Stimulated activated CD8-positive, alpha-beta memory T cell treated with anti-CD3 and anti-CD28 coated beads, Interleukin-7, amount 100 ng/mL, for 1 hour (primary cell): ENCODE data around the gene SLC9A3.
"Not testable (repeated sequence)": the region's sequence is repeated elsewhere in the genome, so short reads cannot be mapped to it uniquely, and the experiment has no call there.

Experiments
- DNase-seq, 2 donors: peaks; one replicate each; pipeline ENCODE4 v3.0.0-alpha.2; 2020; ENCODE audit warnings: low read depth in 2 of 2

The SLC9A3 gene

DNA sequence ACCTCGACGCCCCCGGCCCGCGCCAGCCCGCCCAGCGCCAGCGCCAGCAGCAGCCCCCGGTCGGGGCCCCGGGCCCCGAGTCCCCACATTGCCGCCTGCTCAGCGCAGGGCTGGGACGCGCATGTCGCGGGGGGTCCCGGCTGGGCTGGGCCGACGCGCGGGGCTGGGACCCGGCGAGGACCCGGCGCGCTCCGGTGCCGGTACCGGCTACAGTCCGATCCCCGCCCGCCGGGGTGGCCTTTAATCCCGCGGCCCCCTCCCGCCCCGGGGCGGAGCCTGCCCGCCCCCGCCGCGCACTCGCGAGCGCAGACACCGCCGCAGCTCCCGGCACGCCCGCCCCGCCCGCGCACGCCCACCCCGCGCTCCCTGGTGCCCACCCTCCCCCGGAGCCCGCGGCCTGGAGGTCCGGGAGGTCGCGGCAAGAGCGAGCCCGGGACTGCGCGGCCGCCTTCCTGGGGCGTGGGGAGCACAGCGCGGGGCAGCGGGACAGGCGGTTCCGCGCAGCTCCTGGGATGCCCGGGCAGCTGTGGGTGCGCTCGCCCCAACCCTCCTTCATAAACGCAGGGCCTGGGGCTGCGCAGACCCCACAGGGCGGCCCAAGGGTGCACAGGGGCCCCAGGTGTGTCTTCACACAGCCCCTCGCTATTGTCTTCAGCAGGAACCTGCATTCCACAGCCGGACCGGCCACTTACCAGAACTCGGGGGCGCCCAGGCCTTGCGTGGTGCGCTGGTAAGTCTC, at the start of gene SLC9A3:
TSS of gene SLC9A3 (minus strand) at position 216 of the 739 bp plus-strand sequence.
- DNase-seq = no peak

DNA sequence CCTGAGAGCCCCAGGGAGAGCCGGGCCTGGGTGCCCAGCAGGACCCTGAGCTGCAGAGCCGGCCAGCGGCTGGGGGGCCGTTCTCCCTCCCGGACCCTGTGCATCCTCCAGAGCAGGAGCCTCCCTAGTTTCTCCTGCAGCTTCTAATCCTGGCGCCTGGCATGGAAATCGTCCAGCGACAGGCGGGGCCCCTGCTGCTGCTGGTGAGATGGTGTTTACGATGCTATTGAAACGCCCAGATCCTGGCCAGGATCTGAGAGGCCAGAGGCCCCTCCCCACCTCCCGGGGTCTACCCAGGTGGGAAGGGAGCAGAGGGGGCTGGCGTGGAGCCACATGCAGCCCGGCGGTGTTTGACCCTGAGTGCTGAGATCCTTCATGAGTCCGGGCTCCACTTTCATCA, 49.7 kb upstream of the SLC9A3 start:
- no peak for DNase-seq

DNA sequence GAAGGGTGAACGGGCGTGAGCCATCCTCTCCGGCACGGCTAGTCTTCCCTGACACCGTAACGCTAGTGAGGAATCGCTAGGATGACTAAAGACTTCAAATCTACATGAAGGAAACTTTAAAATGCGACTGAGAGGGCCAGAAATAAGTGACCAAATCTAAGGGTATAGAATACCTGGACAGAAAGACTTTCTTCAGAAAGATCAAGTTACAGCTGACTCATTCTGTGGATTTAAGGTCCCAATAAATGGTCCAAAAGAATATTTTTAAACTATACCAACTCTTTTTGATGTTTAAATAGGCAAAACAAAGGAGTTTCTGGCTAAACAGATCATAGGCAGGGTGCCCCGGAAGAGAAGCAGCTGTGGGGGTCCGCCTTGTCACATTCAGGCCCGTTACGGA, 49.0 kb upstream of the SLC9A3 start:
- no peak for DNase-seq

DNA sequence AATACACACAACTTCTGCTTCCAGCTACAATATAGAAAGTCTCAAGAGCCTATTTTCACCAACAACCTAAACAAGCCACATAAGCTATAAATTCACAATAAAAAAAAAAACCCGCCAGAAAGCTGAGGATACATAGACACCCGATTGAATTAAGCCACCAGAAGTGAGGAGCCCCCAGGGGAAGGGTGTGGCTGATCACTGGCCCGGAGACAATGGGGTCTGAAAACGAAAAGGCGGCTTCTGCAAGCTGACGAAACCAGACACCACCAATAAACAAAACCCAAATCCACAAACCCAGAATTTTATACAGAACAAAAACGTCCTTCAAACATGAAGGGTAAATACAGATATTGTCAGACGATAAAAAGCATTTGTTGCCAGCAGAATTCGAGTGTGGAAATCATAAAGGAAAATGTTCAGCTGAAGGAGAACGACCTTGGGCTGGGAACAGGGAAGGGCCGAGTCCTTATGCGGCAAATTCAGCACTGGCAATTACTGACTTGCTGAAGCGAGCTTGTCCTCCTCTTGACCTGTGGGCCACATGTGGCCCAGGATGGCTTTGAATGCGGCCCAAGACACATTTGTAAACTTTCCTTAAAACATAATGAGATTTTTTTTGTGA, 48.3 kb upstream of the SLC9A3 start:
- DNase-seq = no peak

DNA sequence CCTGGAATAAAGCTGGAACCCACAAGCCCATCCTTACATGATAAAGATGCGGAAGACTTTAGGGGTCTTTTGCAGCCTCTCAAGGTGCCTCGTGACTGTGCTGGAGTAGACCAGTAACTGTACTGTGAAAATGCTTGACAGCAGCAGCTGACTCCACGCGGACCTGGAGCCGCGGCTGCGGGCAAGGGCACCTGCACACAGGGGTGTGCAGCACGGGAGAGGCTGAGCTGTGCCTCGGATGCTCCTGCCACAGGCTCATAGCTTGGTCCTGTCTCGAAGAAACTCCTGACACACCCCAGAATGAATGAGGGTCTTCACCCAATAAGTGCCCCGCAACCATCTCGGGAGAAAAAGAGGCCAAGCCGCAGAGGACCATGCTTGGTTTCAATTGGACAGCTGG, 47.5 kb upstream of the SLC9A3 start:
- DNase-seq = no peak

DNA sequence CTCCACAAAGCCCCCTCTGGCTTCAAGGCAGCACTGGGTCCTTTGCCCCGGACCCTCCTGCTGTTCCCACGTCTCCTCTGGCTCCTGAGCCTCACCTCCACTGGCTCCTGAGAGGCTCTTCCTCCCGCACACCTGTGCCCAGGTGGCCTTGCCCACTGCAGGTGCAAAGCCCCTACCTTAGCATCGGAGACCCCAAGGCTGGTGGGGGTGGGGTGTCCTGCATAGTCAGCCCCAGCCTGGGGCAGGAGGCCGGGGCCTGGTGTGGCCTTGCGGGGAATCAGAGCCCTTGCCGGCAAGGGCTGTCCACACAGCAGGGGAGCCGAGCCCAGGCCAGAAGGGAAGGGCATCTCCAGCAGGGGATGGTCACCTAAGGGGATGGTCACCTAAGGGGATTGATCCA, 46.6 kb upstream of the SLC9A3 start:
- no peak for DNase-seq

DNA sequence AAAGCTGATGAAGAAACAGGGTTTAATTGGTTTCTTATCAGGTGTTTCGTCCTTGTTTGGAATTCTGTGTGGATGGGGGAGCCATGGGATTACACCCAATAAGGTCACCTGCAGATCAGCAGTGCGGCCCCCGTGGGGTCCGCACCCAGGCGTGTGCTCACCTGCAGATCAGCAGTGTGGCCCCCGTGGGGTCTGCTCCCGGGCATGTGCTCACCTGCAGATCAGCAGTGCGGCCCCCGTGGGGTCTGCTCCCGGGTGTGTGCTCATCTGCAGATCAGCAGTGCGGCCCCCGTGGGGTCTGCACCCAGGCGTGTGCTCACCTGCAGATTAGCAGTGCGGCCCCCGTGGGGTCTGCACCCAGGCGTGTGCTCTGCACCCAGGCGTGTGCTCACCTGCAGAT, 46.2 kb upstream of the SLC9A3 start:
- no peak for DNase-seq

DNA sequence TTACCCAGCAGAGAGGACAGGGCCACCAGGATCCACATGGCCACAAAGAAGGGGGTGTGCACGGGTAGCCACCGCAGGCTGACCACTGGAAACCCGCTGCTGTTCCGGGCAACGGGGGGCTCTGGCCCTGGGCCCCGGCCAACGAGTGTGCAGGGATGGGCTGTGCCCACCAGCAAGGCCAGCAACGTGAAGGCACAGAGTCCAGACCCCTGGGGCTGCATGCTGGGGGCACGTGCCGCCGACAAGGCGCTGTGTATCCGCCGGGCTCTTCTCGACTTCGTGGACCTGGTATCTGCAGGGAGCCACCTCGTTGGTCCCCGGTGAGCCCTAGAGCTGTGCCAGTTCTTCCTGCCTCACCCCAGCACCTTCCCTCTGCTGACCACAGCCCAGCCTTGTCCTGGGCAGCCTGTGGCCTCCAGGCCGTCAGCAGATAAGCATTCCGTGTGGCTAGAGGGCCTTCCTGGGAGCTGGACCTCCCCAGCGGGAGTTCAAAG, 45.7 kb upstream of the SLC9A3 start:
- DNase-seq = no peak

DNA sequence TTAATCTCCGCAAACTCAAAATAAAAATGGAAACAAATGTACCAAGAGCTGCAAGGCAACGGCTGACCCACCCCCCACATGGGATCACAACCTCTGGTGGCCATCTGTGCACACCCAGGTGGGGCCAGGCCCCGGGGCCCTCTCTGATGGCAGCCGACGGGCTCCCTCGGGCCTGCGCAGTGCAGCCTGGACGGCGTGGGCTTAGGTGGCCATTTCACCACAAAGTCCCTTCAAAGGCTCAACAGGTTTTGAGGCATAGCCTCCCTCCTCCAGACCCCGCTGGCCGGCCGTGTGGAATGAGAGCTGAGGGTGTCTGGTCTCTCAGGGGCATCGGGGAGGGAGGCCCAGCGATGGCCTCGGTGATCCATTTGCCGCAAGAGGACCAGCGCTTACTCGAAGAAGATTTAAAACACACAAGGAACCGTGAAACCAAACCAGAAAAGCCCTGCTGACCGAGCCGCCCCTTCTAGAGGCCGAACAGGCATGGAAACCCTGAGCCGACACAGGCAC, 45.2 kb upstream of the SLC9A3 start:
- no peak for DNase-seq

DNA sequence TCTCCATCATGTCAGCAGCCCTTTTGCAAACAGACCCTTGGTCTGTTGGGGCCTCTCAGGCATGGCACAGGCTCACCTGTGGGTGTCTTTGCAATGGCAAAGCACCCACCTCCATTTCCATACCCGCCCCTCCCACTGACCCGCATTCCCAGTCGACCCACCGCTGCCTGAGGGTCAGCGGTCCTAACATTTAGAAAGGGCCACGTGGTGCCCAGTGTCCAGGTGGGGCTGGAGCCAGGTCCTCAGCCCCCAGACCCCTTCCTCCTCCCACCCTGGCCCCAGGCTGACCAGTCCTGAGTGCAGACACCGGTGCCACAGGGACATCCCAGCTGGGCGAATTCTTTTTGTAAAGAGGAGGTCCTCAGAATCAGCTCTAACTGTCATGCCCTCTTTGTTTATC, 44.6 kb upstream of the SLC9A3 start:
- no peak for DNase-seq

DNA sequence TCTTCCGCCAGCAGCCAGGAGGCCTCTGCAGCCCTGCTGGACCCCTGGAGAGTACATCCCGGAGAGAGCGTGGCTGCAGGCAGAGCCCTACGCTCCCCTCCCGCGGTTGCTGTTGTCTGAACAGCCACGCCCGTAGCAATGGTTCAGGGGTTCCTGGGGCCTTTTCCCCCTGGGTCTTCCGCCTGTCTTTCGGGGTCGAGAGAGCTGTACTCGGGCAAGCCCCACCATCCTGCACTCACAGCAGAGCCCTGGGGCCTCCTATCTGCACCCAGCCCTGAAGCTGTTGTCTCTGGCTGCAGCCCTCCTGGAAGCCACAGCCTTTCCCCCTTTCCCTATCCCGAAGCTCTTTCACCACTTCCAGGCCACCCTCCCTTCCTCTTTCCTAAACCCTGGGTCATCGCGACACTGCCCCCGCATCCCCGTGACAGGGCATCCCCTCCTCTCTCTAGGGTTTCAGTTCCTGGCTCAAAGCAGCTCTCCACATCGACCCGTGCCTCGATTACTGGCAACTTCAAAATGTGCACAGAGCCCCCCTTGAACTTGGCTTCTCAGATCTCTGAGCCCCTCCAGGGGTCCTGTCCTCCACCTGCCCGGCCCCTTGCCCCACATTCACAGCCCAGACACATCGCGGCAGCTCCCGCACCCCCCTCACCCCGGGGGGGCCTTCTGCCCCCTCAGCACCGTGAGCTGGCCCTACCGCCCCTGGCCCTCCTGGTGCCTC, 44.0 kb upstream of the SLC9A3 start:
- no peak for DNase-seq

DNA sequence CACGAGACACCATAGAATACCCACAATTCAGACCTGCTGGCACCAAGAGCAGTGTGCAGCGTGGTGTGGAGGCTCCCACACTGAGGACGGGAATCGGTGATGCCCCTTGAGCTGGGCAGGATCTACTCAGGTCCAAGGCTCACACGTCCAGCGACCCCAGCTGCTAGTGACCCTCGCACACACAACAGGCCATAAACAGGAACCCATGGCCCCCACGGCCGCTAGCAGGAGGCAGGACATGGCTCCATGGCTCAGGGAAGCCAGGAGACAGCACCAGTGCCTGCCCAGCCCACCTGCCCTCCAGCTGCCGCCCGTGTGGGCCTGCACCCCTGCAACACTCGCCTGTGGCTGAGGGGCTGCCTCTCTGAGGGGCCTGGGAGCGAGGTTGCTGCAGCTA, 43.4 kb upstream of the SLC9A3 start:
- no peak for DNase-seq

DNA sequence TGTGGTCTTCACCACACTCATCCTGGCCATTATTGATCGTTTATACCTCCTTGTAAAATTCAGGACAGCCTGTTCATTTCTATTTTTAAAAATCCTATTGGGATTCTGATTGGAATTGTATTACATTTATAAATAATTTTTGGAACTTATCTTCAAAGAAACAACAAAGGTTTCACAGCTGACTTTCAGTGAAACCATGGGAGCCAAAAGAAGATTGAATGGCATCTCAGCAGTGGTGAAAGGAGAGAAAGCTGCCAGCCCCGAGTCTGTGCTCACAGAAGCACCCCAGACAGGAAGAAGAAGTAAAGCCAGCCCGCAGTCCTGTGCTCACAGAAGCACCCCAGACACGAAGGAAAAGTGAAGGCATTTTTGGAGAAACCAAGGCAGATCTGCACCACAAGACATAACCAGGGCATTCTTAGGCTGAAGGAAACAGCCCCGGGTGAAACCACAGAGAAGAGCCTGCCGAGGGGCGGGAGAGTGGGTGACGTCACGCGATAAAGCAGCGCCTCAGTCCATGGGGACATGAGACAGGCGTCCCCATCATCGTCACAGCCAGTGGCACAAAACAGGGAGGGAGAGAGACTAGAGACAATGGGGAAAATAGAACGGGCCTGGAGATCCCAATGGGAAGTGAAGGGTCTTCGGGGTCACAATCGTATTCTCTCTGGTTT, 42.5 kb upstream of the SLC9A3 start:
- no peak for DNase-seq

DNA sequence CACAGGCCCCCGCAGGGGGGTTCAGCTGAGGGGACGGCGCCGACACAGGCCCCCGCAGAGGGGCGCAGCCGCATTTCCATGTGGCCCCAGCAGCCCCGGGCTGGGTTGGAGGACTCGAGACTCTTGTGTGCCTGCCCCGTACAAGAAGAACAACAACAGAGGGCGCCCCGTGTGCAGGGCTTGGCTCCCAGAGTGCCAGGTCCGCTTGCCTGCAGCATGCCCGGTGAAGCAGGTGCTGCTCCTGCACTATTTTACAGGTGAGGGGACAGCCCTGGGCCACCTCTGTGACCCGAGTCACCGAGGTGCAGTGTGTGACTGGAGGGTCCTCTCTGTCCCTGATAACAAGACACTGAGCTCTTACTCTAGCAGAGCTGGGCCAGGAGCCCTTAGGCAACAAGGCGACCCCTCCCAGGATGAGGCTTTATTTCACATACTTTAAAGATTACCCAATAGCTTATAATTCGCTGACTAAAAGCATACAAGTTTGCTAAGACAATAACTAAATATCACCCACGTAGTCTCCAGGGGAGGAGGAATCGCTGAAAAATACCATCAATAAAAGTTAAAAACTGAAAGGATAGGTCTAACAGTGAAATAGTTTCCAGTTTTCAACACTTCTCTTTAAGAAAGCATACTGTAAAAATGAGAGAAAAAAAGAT, 41.7 kb upstream of the SLC9A3 start:
- DNase-seq = no peak

DNA sequence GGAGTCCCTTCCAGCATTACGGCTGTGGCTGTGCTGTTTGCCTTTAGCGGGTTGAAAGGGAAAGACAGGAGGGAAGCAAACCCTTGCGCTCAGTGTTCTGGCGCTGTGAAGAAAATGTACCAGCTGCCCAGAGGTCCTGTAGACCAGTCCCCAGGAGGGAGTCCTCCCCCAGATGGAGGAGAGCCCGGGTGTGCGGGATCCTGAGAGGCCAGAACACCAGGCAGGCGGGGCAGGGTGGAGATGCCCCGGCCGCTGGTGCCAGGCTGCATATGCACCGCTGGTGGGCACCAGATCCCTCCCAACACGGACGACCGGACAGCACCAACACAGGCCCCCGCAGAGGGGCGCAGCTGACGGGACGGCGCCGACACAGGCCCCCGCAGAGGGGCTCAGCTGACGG, 37.2 kb upstream of the SLC9A3 start:
- DNase-seq = no peak

DNA sequence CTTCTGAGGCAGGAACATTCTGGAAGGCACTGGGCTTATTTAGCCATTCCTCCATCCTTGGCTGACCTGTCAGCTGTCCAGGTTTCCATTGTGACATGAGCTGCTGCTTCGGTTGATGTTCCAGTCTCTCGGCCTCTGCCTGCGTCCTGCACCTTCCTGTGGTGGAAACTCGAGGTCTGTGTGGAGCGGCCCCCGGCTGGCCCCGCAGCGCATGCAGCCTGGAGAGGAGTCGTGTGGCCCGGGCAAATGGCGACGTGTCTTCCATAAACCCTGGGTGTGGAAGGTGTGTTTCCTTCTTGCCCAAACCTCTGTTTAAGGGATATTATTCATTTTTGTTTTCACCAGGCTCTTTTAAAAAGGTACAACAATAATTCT, 36.5 kb upstream of the SLC9A3 start:
- DNase-seq = no peak

DNA sequence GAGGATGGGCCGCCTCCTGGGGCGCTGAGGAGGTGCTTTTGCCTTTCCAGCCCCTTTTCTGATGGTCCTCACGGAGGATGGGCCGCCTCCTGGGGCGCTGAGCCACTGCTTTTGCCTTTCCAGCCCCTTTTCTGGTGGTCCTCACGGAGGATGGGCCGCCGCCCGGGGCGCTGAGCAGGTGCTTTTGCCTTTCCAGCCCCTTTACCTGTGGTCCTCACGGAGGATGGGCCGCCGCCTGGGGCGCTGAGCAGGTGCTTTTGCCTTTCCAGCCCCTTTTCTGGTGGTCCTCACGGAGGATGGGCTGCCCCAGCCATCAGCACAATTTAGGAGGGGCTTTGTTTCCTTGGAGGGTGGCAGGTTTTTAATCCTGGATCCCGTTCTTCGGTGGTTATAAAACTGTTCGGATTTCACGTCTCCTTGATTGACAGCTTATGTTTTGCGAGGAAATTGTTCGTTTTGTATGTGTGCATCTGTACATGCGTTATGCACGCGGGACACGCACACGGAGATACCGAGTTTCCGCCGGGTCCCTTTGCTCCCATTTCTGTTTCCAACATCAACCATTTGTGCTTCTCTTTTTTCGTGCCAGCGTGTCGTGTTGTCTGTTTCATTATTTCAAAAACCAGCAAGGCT, 34.7 kb upstream of the SLC9A3 start:
- no peak for DNase-seq

DNA sequence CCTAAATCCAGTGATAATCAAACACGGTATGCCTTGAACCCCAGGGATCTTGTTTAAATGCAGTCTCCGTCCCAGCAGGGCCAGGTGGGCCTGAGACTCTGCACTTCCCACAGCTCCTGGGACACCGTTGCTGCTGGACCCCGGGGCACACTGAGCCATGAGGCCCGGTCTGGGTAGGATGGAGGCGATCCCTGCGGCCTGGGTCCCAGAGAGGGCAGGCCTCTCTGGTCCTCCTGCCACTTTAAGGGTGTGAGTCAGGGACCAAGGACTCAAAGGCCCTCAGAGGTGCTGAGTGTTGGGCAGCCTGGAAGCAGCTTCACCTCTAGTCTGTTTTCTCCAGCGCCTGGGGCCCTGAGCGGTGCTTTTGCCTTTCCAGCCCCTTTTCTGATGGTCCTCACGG, 34.1 kb upstream of the SLC9A3 start:
- DNase-seq = no peak

DNA sequence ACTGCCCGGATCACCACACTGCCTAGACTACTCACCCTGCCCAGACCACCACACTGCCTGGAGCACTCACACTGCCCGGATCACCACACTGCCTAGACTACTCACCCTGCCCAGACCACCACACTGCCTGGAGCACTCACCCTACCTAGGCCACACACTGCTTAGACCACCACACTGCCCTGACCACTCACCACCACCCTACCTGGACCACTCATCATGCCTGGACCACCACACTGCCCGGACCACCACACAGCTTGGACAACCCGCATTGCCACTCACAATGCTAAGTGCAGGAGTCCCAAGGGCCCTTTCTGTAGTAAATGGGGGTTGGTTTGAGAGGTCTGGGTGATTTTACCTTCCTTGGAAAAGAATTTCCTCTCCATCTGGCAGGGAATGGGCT, 33.7 kb upstream of the SLC9A3 start:
- not testable (repeated sequence) for DNase-seq

DNA sequence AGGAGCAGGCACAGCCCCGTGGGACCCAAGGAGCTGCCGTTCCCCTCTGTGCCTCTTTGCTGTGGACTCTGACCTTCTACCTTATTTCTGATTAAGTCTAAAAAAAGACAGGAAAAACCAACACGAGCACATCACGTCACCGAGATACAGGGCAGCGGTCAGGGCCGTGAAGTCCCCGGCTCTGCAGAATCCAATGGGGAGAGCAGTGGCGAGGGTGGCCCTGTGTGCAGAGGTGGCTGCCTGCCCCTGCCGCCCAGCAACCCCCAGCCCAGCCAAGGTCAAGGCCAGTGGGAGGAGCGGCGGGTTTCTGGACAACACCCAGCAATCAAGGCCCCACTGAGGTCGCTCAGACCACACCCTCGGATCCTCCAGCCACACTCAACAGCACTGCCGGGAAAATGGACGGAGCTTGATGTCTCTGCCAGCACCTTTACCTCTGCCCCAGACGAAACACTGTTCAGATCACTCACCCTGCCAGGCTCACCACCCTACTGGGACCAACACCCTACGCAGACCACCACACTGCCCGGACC, 32.7 kb upstream of the SLC9A3 start:
- DNase-seq = no peak

DNA sequence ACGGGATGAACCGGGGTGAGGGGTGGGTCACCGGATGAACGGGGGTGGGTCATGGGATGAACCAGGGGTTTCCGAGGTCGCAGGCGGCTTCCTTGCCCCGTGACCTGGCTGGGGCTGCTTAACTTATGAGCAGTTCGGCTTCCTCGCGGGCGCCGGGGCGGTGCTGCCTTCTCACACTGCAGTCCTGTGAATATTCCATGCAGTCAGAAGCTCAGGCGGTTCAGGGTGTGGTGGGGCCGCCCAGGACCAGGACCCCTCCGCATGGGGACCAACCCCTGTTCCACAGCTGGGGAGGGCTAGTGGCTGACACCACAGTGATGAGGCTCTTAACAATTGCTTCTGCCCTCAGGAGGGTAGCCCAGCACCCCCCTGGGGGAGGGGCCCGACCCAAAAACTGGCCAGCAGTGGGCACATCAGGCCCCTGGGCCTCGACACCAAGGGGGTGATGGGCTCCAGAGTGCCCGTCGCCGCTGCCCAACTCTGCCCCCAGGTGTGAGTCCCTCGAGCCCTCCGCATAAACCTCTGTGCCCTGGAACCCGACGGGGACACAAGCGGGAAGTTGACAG, 30.9 kb upstream of the SLC9A3 start:
- no peak for DNase-seq
